ENCODE data around the gene C11orf58.

The C11orf58 gene

DNA sequence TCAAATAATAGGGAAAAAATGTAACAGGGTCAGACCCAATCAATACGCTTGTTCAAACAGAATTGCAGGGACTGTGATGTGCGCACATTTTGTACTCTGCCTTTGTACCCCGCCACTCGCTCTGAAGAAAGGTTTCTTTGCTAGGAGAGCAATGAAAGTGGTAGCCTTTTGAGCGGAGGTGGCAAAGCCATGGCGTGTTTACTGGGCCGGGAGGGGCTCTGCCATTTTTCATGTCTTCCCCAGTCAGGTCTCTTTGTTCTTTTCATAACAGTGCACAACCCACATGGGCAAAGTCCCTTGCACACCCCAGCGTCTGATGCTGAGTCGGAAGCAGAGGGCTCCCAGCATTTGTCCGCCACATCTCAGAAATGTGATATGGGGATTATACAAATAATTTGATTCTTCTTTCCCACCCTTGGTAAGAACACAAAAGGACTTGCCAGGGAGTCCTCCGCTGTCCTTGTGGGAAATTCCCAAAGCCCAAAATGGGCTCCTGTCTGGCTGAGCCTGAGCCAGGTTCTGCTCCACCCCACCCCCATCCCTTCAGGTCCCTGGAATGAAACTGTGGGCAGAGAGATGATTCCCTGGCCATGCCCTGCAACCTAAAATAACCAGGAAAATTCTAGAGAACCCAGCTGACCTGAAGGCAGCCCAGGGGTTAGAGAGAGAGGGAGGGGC lies 36.6 kb downstream of the C11orf58 start:
- peaks cover 11% of the 10 kb centered on the region for H3K27me3 Mint-ChIP-seq (ENCODE audit: low read depth)

DNA sequence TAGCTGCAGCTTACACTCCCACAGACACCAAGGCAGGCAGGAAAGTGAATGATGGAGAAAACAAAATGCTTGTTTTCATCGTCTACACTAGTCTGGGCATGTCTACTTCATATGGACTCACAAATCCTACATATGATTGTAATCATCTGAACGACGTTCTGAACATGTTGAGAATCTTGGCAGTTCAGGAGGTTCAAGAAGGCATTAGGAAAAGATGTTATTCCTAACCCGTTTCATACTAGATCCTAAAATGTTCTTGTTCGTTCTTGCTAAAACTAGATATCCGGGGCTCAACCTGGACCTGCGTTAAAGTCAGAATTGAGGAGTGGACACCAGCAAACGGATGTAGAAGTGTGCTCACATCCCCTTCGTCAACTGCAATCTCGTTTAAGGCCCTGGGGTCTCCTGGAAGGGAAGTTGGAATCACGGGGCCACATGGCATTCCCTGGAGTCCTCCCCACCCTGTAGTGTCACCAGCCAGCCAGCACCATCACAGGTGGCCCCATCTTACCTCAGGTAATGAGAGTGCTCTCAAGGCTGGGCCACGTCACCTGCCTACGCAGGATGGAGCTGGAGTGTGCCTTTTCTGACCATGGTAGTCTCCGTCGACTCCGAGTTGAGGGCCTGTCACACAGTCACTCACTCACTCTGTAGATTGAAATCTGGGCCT lies 37.3 kb downstream of the C11orf58 start:
- Mint-ChIP-seq H3K27me3 (ENCODE audit: low read depth) (peaks cover 11% of the 10 kb centered on the region), H3K9me3 (no peaks in the 10 kb centered on the region), H3K36me3 (ENCODE audit: low read depth) (no peaks in the 10 kb centered on the region), H3K4me3 (no peak overlapping the region), H3K4me1 (peaks cover 36% of the 10 kb centered on the region), H3K27ac (no peak overlapping the region)
- no peak for TF ChIP-seq CTCF (IDR thresholded peaks at IDR 0.05; ENCODE audit: unreplicated experiment in 3 of 3)

More for the DNA sequence above, 36.6 kb downstream of the C11orf58 start:
- no peak overlapping the region for H3K4me3 Mint-ChIP-seq
- TF ChIP-seq CTCF (IDR thresholded peaks at IDR 0.05; ENCODE audit: unreplicated experiment in 3 of 3): no peak
- peak overlapping the region in 2 of 3 experiments; percentile 14 to 31 for H3K27ac Mint-ChIP-seq
- no peaks in the 10 kb centered on the region for H3K36me3 Mint-ChIP-seq (ENCODE audit: low read depth)
- H3K4me1 Mint-ChIP-seq: peaks cover 36% of the 10 kb centered on the region
- no peaks in the 10 kb centered on the region for H3K9me3 Mint-ChIP-seq

DNA sequence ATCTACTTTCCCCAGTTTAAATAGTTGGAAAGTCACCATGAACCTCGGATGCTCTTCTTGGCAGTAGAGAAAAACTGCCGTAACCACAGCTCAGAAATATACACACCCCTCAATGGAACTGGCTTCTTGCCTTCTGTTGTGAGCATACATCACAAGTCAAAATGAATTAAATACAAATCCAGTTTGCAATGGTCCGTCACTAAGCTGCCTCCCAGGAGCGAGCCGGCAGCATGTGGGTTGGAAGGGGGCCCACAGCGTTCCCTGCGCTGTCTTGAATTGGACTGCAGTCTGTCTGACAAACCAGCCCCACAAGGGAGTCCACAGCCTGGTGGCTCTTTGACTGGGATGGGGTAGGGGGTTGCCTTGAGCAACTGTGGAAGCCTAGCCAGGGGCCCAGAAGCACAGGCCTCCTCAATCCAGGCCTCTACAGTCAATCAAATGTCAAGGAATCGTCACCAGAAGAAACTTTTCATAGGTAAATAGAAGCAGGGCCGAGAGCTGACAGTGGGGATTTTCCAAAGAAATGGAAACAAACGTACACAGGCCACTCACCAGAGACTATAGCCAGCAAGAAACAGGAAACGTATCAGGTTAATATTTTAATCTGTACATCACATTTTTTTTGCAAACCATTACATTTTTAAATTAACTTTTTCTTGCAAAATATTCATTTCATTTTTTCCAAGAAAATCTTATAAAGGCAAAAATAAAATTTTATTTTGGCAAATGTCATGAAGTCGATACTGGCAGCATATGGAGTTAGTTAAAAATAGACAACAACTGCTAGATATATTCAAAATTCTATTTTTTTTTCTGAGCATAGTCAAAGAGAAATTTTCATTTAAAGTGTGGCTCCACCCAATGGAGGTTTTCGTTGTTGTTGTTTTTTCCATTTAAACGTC lies 38.5 kb downstream of the C11orf58 start:
- Mint-ChIP-seq H3K27ac (peak overlapping the region in 2 of 3 experiments; percentile 28 to 70), H3K36me3 (ENCODE audit: low read depth) (no peaks in the 10 kb centered on the region), H3K9me3 (no peaks in the 10 kb centered on the region), H3K4me3 (peak overlapping the region in 1 of 3 experiments; percentile 57), H3K4me1 (peaks cover 36% of the 10 kb centered on the region), H3K27me3 (ENCODE audit: low read depth) (peaks cover 7% of the 10 kb centered on the region)
- no peak for TF ChIP-seq CTCF (IDR thresholded peaks at IDR 0.05; ENCODE audit: unreplicated experiment in 3 of 3)

DNA sequence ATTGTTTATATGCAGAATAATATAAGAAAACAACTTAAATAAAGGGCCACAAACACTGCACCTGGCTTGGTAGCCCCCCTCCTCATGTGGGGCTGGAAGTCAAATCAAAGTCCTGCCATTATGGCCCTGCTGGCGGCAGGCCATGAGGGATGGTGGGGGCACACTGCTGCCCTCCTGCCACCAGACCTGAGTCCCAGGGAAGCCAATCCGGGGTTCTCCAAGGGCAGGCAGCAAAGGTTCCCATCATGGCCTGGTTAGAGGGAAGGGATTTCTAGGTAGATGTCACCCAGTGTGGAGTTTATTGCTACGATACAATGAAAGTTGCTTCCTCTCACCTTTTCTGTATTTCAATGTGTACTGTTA lies 39.1 kb downstream of the C11orf58 start:
- TF ChIP-seq CTCF (IDR thresholded peaks at IDR 0.05; ENCODE audit: unreplicated experiment in 3 of 3): no peak
- no peak overlapping the region for H3K4me3 Mint-ChIP-seq
- no peaks in the 10 kb centered on the region for H3K9me3 Mint-ChIP-seq
- peaks cover 4% of the 10 kb centered on the region for H3K27me3 Mint-ChIP-seq (ENCODE audit: low read depth)
- H3K36me3 Mint-ChIP-seq (ENCODE audit: low read depth): no peaks in the 10 kb centered on the region
- peaks cover 36% of the 10 kb centered on the region for H3K4me1 Mint-ChIP-seq
- no peak overlapping the region for H3K27ac Mint-ChIP-seq

GRCh38 chr11:16778286-16778685 lies 39.8 kb downstream of the C11orf58 start:
- Mint-ChIP-seq H3K36me3 (ENCODE audit: low read depth) (no peaks in the 10 kb centered on the region), H3K4me1 (peaks cover 36% of the 10 kb centered on the region), H3K27me3 (ENCODE audit: low read depth) (peaks cover 4% of the 10 kb centered on the region), H3K27ac (no peak overlapping the region), H3K4me3 (no peak overlapping the region), H3K9me3 (no peaks in the 10 kb centered on the region)
- TF ChIP-seq CTCF (IDR thresholded peaks at IDR 0.05; ENCODE audit: unreplicated experiment in 3 of 3): no peak
